ENCODE measurements around the gene FAM193A. TPM values are rescaled to one million over a fixed set of nuclear protein-coding genes. Genes with fewer than 3 reads are reported as not detected.
A peak's percentile ranks its signal among the peaks of the same experiment; 100 is the strongest.

The FAM193A gene, protein sequence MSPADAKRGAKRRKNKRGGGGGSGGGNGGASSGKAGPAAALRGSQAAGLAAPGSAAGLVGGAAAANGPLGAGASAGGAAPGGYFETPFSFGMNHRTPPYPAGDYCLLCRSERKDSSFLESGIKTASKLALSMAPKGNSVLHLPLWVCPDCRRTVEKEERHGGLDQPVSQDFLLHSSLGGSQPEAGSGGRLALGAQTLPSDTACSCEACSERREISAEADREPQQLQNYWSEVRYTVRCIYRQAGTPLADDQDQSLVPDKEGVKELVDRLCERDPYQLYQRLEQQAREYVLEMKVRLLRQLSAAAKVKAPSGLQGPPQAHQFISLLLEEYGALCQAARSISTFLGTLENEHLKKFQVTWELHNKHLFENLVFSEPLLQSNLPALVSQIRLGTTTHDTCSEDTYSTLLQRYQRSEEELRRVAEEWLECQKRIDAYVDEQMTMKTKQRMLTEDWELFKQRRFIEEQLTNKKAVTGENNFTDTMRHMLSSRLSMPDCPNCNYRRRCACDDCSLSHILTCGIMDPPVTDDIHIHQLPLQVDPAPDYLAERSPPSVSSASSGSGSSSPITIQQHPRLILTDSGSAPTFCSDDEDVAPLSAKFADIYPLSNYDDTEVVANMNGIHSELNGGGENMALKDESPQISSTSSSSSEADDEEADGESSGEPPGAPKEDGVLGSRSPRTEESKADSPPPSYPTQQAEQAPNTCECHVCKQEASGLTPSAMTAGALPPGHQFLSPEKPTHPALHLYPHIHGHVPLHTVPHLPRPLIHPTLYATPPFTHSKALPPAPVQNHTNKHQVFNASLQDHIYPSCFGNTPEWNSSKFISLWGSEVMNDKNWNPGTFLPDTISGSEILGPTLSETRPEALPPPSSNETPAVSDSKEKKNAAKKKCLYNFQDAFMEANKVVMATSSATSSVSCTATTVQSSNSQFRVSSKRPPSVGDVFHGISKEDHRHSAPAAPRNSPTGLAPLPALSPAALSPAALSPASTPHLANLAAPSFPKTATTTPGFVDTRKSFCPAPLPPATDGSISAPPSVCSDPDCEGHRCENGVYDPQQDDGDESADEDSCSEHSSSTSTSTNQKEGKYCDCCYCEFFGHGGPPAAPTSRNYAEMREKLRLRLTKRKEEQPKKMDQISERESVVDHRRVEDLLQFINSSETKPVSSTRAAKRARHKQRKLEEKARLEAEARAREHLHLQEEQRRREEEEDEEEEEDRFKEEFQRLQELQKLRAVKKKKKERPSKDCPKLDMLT (N-terminal part only)
- total RNA-seq (44.3 TPM), polyA plus RNA-seq (1 to 10 TPM in 2 of 4 donors, under 1 TPM in 2; 0.71 to 1.9 (median 1.3) TPM)

DNA sequence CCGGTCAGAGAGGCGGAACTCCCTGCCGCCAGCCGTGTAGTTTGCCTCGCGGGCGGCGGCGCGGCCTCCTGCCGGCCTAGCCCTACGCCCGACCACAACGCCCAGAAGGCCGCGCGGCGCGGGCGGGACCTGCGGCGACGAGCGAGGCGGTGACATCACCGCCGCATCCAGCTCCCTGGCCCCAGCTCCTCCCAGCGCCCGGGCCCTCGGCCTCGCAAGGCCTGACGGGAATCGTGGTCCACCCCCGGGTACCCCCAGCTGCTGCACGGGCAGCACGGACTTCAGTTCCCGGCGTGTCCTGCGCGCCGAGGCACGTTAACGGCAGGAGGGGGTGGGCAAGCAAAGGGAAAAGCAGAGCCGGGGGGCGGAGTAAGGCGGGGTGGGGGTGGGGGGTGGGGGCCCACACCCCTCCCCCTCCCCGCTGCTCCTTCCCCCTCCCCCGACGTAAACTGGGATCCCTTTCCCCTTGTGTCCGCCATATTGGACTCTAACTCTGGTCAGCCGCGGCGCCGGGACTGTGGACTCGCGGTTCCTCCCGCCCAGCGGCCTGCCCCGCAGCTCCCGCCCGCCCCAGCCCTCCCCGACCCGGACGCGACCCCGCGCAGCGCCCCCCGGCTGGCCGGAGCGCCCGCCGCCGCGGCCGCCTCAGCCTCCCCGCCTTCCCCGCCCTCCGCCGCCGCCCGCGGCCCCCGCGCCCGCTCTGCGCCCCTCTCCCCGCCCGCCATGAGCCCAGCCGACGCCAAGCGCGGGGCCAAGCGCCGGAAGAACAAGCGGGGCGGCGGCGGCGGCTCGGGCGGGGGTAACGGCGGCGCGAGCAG, at the start of gene FAM193A:
TSS of gene FAM193A (plus strand) at position 455 of the 818 bp plus-strand sequence. CDS start at position 724, 269 bp downstream.
- DNase-seq (peak; percentile 99 to 100 (median 99)), ATAC-seq (ENCODE audit: low read depth in 2 of 2) (peak; percentile 96 to 97)
- peak within 1 kb of the TSS; percentile 83 for H3K4me3 ChIP-seq (ENCODE audit: low read depth, low read length)
- Mint-ChIP-seq H3K36me3 (no peaks in the 10 kb centered on the region), H3K27ac (peak within 1 kb of the TSS; percentile 63 to 96 (median 95)), H3K27me3 (no peaks in the 10 kb centered on the region), H3K4me3 (peak within 1 kb of the TSS; percentile 93 to 99 (median 95)), H3K4me1 (peaks cover 6 to 42% (median 17%) of the 10 kb centered on the region in 4 donors), H3K9me3 (no peaks in the 10 kb centered on the region)
- H3K36me3 ChIP-seq (ENCODE audit: control insufficient read depth, insufficient read depth, low read length), result no peaks in the 10 kb centered on the region
- H3K27ac ChIP-seq (ENCODE audit: insufficient read depth, low read length, poor library complexity, severe bottlenecking), result peak within 1 kb of the TSS; percentile 85
- peaks cover 23% of the 10 kb centered on the region for H3K4me1 ChIP-seq (ENCODE audit: control insufficient read depth, insufficient read depth, low read length, poor library complexity, severe bottlenecking)
- H3K27me3 ChIP-seq (ENCODE audit: control insufficient read depth, insufficient read depth, low read length), result no peaks in the 10 kb centered on the region
- H3K9me3 ChIP-seq (ENCODE audit: control insufficient read depth in 2 of 2, low read length in 2 of 2), result no peaks in the 10 kb centered on the region

DNA sequence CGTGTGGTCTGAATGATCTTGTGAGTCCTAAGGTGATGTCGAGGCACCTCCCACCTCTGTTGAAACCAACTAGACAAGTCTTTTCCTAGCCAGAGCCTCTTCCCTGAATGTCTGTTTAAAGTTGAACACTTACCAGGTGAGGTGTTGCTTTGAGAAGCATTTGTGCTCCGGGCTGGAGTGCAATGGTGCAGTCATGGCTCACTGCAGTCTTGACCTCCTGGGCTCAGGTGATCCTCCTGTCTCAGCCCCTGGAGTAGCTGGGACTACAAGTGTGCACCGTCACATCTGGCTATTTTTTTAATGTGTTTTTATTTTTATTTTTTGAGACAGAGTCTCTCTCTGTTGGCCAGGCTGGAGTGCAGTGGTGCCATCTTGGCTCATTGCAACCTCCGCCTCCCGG, 49.5 kb upstream of the FAM193A start:
- Mint-ChIP-seq H3K4me3 (peak overlapping the region in 3 of 4 donors; percentile 36 to 84 (median 71)), H3K9me3 (no peaks in the 10 kb centered on the region), H3K4me1 (peaks cover 34 to 84% (median 65%) of the 10 kb centered on the region in 4 donors), H3K36me3 (peaks cover 14% of the 10 kb centered on the region), H3K27ac (peak overlapping the region in 2 of 3 donors; percentile 86 to 89), H3K27me3 (no peaks in the 10 kb centered on the region)
- Histone ChIP-seq H3K4me1 (ENCODE audit: control insufficient read depth, insufficient read depth, low read length, poor library complexity, severe bottlenecking) (peaks cover 63% of the 10 kb centered on the region), H3K27ac (ENCODE audit: insufficient read depth, low read length, poor library complexity, severe bottlenecking) (no peak overlapping the region), H3K27me3 (ENCODE audit: control insufficient read depth, insufficient read depth, low read length) (no peaks in the 10 kb centered on the region), H3K4me3 (ENCODE audit: low read depth, low read length) (peak overlapping the region; percentile 64), H3K36me3 (ENCODE audit: control insufficient read depth, insufficient read depth, low read length) (peaks cover 29% of the 10 kb centered on the region), H3K9me3 (ENCODE audit: control insufficient read depth in 2 of 2, low read length in 2 of 2) (no peaks in the 10 kb centered on the region)
- ATAC-seq (ENCODE audit: low read depth in 2 of 2) (no peak), DNase-seq (no peak)

DNA sequence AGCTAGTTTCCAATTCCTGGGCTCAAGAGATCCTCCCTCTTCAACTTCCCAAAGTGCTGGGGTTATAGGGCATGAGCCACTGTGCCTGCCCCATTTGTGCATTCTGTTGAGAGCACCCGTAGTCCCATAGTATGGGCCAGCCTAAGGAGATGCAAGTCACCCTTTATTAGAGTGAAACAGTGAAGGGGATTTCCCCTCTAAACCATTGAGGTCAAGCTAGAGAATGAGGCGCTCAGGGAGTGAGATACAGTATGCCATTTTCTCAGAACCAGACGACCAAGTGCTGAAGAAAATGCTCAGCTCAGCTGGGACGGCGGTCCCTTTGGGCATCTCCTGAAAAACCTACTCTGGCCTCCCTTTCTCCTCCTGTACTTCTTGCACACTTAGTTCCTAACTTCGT, 48.8 kb upstream of the FAM193A start:
- peaks cover 19% of the 10 kb centered on the region for H3K36me3 Mint-ChIP-seq
- H3K27ac Mint-ChIP-seq, result peak overlapping the region; percentile 48 to 83 (median 56)
- Histone ChIP-seq H3K27me3 (ENCODE audit: control insufficient read depth, insufficient read depth, low read length) (no peaks in the 10 kb centered on the region), H3K4me3 (ENCODE audit: low read depth, low read length) (peak overlapping the region; percentile 15), H3K36me3 (ENCODE audit: control insufficient read depth, insufficient read depth, low read length) (peaks cover 35% of the 10 kb centered on the region), H3K9me3 (ENCODE audit: control insufficient read depth in 2 of 2, low read length in 2 of 2) (no peaks in the 10 kb centered on the region), H3K4me1 (ENCODE audit: control insufficient read depth, insufficient read depth, low read length, poor library complexity, severe bottlenecking) (peaks cover 56% of the 10 kb centered on the region), H3K27ac (ENCODE audit: insufficient read depth, low read length, poor library complexity, severe bottlenecking) (peak overlapping the region; percentile 26)
- no peaks in the 10 kb centered on the region for H3K9me3 Mint-ChIP-seq
- H3K4me1 Mint-ChIP-seq, result peaks cover 32 to 80% (median 60%) of the 10 kb centered on the region in 4 donors
- H3K4me3 Mint-ChIP-seq, result peak overlapping the region in 3 of 4 donors; percentile 35 to 52 (median 43)
- H3K27me3 Mint-ChIP-seq, result no peaks in the 10 kb centered on the region
- no peak for DNase-seq
- peak; percentile 9 to 36 for ATAC-seq (ENCODE audit: low read depth in 2 of 2)

DNA sequence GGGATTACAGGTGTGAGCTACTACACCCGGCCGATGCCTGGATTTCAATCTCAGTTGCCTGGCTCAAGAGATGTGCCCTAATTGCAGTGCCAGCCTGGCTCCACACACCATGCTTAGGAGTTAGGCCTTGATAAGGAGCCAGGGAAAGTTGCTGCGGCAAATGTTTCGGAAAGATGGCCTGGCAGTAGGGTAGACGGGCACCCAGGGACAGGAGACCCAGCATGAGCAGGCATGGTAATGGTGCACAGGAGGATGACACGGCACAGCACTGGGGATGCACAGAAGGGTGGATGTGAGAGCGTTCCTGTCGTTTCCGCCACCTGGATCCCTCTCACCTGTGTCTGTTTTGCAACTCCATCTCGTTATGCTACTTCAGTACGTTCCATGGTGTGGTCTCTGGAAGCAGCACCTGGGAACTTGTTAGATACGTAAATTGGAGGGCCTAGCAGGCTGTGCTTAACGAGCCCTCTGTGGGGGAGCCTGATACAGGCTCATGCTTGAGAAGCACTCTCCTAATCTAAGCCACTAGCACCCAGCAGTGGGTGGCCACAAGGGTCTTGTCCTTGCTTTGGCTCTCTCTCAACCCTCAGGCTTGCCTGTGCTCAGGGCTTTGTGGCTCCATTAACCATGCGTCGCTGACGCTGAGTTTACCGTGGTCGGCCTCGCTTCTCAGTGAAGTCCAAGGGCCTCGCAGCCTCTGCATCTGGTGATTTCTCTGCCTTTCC, 47.2 kb upstream of the FAM193A start:
- no peak overlapping the region for H3K4me3 ChIP-seq (ENCODE audit: low read depth, low read length)
- Mint-ChIP-seq H3K4me1 (peaks cover 27 to 71% (median 51%) of the 10 kb centered on the region in 4 donors), H3K27me3 (no peaks in the 10 kb centered on the region), H3K9me3 (no peaks in the 10 kb centered on the region), H3K36me3 (peaks cover 25% of the 10 kb centered on the region), H3K4me3 (no peak overlapping the region), H3K27ac (peak overlapping the region in 1 of 3 donors; percentile 67)
- no peaks in the 10 kb centered on the region for H3K9me3 ChIP-seq (ENCODE audit: control insufficient read depth in 2 of 2, low read length in 2 of 2)
- ATAC-seq (ENCODE audit: low read depth in 2 of 2), result no peak
- no peak overlapping the region for H3K27ac ChIP-seq (ENCODE audit: insufficient read depth, low read length, poor library complexity, severe bottlenecking)
- peaks cover 43% of the 10 kb centered on the region for H3K4me1 ChIP-seq (ENCODE audit: control insufficient read depth, insufficient read depth, low read length, poor library complexity, severe bottlenecking)
- no peak for DNase-seq
- peaks cover 49% of the 10 kb centered on the region for H3K36me3 ChIP-seq (ENCODE audit: control insufficient read depth, insufficient read depth, low read length)
- no peaks in the 10 kb centered on the region for H3K27me3 ChIP-seq (ENCODE audit: control insufficient read depth, insufficient read depth, low read length)

DNA sequence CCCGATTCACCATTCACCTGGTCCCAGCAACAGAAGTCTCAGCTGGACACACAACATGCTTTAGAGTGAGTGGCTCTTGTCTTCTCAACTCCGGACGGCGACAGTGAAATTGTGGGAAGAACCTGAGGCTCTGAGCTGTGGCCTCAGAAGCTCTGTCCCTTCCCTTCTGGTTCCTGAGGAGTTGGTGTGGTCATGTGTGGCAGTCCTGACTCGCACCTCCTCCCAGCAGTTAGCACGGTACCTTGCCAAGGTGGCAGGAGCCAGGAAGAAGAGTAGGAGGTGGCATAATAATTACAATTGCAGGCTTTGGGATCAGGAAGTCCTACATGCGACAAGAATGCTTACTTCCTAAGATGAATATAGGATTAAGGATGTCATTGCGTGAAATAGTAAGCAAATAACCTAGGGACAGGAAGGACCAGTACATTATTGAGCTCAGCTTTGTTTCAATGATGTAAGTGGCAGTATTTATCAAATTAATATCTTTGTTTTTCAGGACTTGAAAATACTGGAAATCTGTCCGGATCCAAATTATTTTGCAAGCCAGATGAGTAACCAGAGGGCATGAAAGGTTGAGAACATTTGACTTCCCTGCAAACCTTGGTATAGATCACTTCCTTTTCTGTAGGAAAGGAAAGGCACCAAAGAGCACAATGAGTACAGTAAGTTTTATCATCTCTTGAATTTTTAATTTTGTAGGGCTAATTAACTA, 46.5 kb upstream of the FAM193A start:
- Mint-ChIP-seq H3K27me3 (no peaks in the 10 kb centered on the region), H3K4me3 (no peak overlapping the region), H3K36me3 (peaks cover 25% of the 10 kb centered on the region), H3K9me3 (no peaks in the 10 kb centered on the region), H3K27ac (peak overlapping the region in 2 of 3 donors; percentile 29 to 51), H3K4me1 (peaks cover 19 to 64% (median 46%) of the 10 kb centered on the region in 4 donors)
- no peak for DNase-seq
- H3K36me3 ChIP-seq (ENCODE audit: control insufficient read depth, insufficient read depth, low read length), result peaks cover 51% of the 10 kb centered on the region
- H3K4me1 ChIP-seq (ENCODE audit: control insufficient read depth, insufficient read depth, low read length, poor library complexity, severe bottlenecking), result peaks cover 35% of the 10 kb centered on the region
- H3K27ac ChIP-seq (ENCODE audit: insufficient read depth, low read length, poor library complexity, severe bottlenecking), result no peak overlapping the region
- no peaks in the 10 kb centered on the region for H3K9me3 ChIP-seq (ENCODE audit: control insufficient read depth in 2 of 2, low read length in 2 of 2)
- H3K27me3 ChIP-seq (ENCODE audit: control insufficient read depth, insufficient read depth, low read length), result no peaks in the 10 kb centered on the region
- ATAC-seq (ENCODE audit: low read depth in 2 of 2), result no peak
- H3K4me3 ChIP-seq (ENCODE audit: low read depth, low read length), result no peak overlapping the region

DNA sequence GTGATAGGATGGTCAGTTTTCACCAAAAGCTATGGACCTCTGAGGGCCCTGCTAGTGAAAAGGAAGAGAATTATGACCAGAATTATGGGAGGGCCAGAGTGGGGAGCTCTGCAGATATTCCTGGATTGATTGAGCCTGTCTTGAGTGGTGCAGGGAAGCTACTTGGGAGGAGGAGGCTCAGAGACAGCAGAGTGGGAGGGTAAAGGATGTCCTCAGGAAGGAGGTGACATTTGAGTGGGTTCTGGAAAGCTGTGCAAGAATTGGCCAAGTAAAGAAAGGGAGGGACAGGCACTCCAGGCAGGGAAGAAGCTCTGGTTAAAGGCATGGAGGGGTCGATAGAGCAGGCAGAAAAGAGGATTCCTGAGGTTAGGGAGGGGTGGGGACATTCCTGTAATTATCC, 43.5 kb upstream of the FAM193A start:
- Histone ChIP-seq H3K4me3 (ENCODE audit: low read depth, low read length) (no peak overlapping the region), H3K36me3 (ENCODE audit: control insufficient read depth, insufficient read depth, low read length) (peaks cover 75% of the 10 kb centered on the region), H3K4me1 (ENCODE audit: control insufficient read depth, insufficient read depth, low read length, poor library complexity, severe bottlenecking) (peaks cover 5% of the 10 kb centered on the region), H3K27me3 (ENCODE audit: control insufficient read depth, insufficient read depth, low read length) (no peaks in the 10 kb centered on the region), H3K27ac (ENCODE audit: insufficient read depth, low read length, poor library complexity, severe bottlenecking) (no peak overlapping the region), H3K9me3 (ENCODE audit: control insufficient read depth in 2 of 2, low read length in 2 of 2) (no peaks in the 10 kb centered on the region)
- Mint-ChIP-seq H3K27ac (peak overlapping the region; percentile 60 to 89 (median 87)), H3K4me1 (peaks cover 0 to 36% (median 24%) of the 10 kb centered on the region in 4 donors), H3K27me3 (no peaks in the 10 kb centered on the region), H3K4me3 (no peak overlapping the region), H3K36me3 (peaks cover 33% of the 10 kb centered on the region), H3K9me3 (no peaks in the 10 kb centered on the region)
- no peak for DNase-seq
- no peak for ATAC-seq (ENCODE audit: low read depth in 2 of 2)

Measured in CD4-positive, CD25-positive, alpha-beta regulatory T cell (primary cell).